GM12892 (cell line): Measurements from ENCODE around the gene BRD8.

Source experiments
- POLR2A ChIP-seq: IDR thresholded peaks from 2 replicates; pipeline ENCODE4 v1.6.1; 2011; ENCODE audit warnings: low read depth, low read length, control low read depth
- POLR2AphosphoS5 ChIP-seq: IDR thresholded peaks from 2 replicates; pipeline ENCODE4 v1.6.1; 2011; ENCODE audit warnings: low read depth, low read length, control low read depth

DNA sequence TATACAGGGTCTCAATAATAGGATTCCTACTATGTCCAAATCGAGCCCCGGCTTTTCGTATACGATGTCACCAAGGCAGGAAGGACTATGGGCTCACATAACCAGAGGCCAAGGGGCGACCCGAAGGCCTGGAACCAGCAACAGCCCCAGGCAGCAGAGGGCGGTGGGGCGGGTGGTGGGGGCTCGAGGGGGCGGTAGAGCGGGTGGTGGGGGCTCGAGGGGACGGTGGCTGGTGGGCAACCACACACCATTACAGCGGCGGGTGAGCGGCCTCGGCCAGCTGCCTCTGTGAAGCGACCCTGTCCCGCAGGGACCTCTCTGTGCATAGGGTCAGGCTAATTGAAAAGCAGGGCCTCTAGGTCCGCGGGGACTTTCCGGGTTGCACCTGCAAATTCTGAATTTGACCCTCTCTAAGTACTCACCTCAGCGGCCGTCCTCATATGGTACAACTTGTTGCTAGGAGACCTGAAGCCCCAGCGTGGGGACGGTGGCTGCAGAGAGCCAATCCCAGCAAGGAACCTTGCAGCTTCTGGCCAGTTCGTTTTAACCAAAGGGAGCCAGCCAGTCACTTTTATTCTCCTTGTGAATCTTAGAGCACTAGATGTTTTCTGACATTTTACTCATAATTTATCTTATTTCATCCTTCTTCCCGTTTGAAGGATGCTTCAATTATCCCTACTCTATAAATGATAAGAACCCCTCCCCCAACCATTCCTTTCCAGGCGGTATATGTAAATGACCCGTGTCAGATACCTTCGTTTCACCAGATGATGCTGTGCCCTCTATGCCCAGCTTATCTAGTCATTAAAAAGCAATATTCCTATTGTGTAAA lies 39.3 kb downstream of the BRD8 start, which contains the start of gene NME5:
- TF ChIP-seq POLR2A (no peak), POLR2AphosphoS5 (no peak)
